ENCODE results near the gene CCDC83.

The CCDC83 gene

GRCh38 chr11:85867751-85868150 lies 12.6 kb downstream of the CCDC83 start:
- TF ChIP-seq ZFX (IDR thresholded peaks at IDR 0.05; ENCODE audit: borderline replicate concordance) (no peak), CTCF (IDR thresholded peaks at IDR 0.05) (no peak)
- no peak overlapping the region for H3K27ac ChIP-seq

- no peak for TF ChIP-seq ZFX (IDR thresholded peaks at IDR 0.05; ENCODE audit: borderline replicate concordance)
- TF ChIP-seq CTCF (IDR thresholded peaks at IDR 0.05) = no peak
- H3K27ac ChIP-seq = no peak overlapping the region
Observed at GRCh38 chr11:85869781-85870180, 14.6 kb downstream of the CCDC83 start.

- no peak for TF ChIP-seq ZFX (IDR thresholded peaks at IDR 0.05; ENCODE audit: borderline replicate concordance)
- TF ChIP-seq CTCF (IDR thresholded peaks at IDR 0.05) = no peak
- no peak overlapping the region for H3K27ac ChIP-seq
Observed at GRCh38 chr11:85874265-85874664, 19.1 kb downstream of the CCDC83 start.

- no peak overlapping the region for H3K27ac ChIP-seq
- no peak for TF ChIP-seq ZFX (IDR thresholded peaks at IDR 0.05; ENCODE audit: borderline replicate concordance)
- no peak for TF ChIP-seq CTCF (IDR thresholded peaks at IDR 0.05)
Observed at GRCh38 chr11:85875505-85875904, 20.3 kb downstream of the CCDC83 start.

- TF ChIP-seq CTCF (IDR thresholded peaks at IDR 0.05) (no peak), ZFX (IDR thresholded peaks at IDR 0.05; ENCODE audit: borderline replicate concordance) (no peak)
- no peak overlapping the region for H3K27ac ChIP-seq
Observed at GRCh38 chr11:85884581-85885021, 29.4 kb downstream of the CCDC83 start.

GRCh38 chr11:85886089-85887056 lies 31.2 kb downstream of the CCDC83 start:
- TF ChIP-seq CTCF (IDR thresholded peaks at IDR 0.05) (no peak), ZFX (IDR thresholded peaks at IDR 0.05; ENCODE audit: borderline replicate concordance) (no peak)
- no peak overlapping the region for H3K27ac ChIP-seq

- H3K27ac ChIP-seq = no peak overlapping the region
- no peak for TF ChIP-seq CTCF (IDR thresholded peaks at IDR 0.05)
- TF ChIP-seq ZFX (IDR thresholded peaks at IDR 0.05; ENCODE audit: borderline replicate concordance) = no peak
Observed at GRCh38 chr11:85889108-85889507, 33.9 kb downstream of the CCDC83 start.

All from 22Rv1 (cell line).